Caco-2 (cell line): Measurements from ENCODE around the gene ADCY5. TPM values are rescaled to one million over a fixed set of nuclear protein-coding genes. Genes with fewer than 3 reads are reported as not detected.

Experiments
- BruUV-seq: library from RNA; stranded (reverse); fragments of 400-500 nt; replicated peaks from 2 replicates; lab custom pipeline; 2021; lab: Mats Ljungman, UMichigan
- CTCF ChIA-PET: fragments of 300-600 bp; sonication (Branson Sonifier 250); formaldehyde crosslinking; loops from one replicate; lab custom pipeline; 2022; ENCODE audit warnings: antibody characterized with exemption; lab: Charles Lee
- POLR2A ChIA-PET: fragments of 300-600 bp; sonication (Branson Sonifier 250); formaldehyde crosslinking; loops from one replicate; lab custom pipeline; 2022; ENCODE audit warnings: antibody characterized with exemption; lab: Charles Lee
- DNase-seq, 2 experiments: peaks; one replicate each; pipeline versions ENCODE4 v3.0.0 to v3.0.0-alpha.2; 2020 to 2022
- H3K27me3 ChIP-seq: replicated peaks from 2 replicates; pipeline ENCODE4 v1.6.0; 2011; ENCODE audit warnings: low read length; ENCODE audit not compliant: control insufficient read depth, insufficient read depth
- H3K36me3 ChIP-seq: 2 replicates; pipeline ENCODE4 v1.5.1; 2011; ENCODE audit warnings: low read length; ENCODE audit not compliant: control insufficient read depth, insufficient read depth
- H3K4me1 ChIP-seq: fragments of 250-450 bp; sonication (Bioruptor Pico); 2 replicates; pipeline ENCODE4 v1.5.1; 2020; ENCODE audit warnings: mild to moderate bottlenecking
- H3K4me3 ChIP-seq: 2 replicates; pipeline ENCODE4 v1.5.1; 2011; ENCODE audit warnings: low read depth, mild to moderate bottlenecking, control low read depth, low read length
- H3K9me3 ChIP-seq: fragments of 250-450 bp; sonication (Bioruptor Pico); 2 replicates; pipeline ENCODE4 v1.5.1; 2020; ENCODE audit warnings: mild to moderate bottlenecking, moderate library complexity
- H3K27ac Mint-ChIP-seq: one replicate; pipeline ENCODE4 v1.8.0; 2022; ENCODE audit warnings: mixed read lengths; ENCODE audit not compliant: unreplicated experiment
- H3K27me3 Mint-ChIP-seq: one replicate; pipeline ENCODE4 v1.8.0; 2022; ENCODE audit warnings: mixed read lengths; ENCODE audit not compliant: insufficient read depth, unreplicated experiment
- H3K36me3 Mint-ChIP-seq: one replicate; pipeline ENCODE4 v1.8.0; 2022; ENCODE audit warnings: mild to moderate bottlenecking, mixed read lengths; ENCODE audit not compliant: insufficient read depth, unreplicated experiment
- H3K4me1 Mint-ChIP-seq: one replicate; pipeline ENCODE4 v1.8.0; 2022; ENCODE audit warnings: low read depth, mixed read lengths; ENCODE audit not compliant: unreplicated experiment
- H3K4me3 Mint-ChIP-seq: one replicate; pipeline ENCODE4 v1.8.0; 2022; ENCODE audit warnings: mild to moderate bottlenecking, moderate library complexity, mixed read lengths; ENCODE audit not compliant: unreplicated experiment
- H3K9me3 Mint-ChIP-seq: one replicate; pipeline ENCODE4 v1.8.0; 2022; ENCODE audit warnings: mixed read lengths; ENCODE audit not compliant: unreplicated experiment
- CTCF ChIP-seq, 2 experiments: fragments of 200-600 bp in 1 of 2; IDR thresholded peaks; 1 replicate in 1 of 2; 2 replicates in 1 of 2; pipeline versions ENCODE4 v1.5.1 to v1.8.0; 2011 to 2022; ENCODE audit warnings: antibody characterized with exemption in 1 of 2, control low read depth in 1 of 2, inconsistent platforms in 1 of 2, low read depth in 1 of 2, low read length in 1 of 2, mild to moderate bottlenecking in 1 of 2, moderate library complexity in 1 of 2; ENCODE audit not compliant: insufficient read depth in 1 of 2, severe bottlenecking in 1 of 2, unreplicated experiment in 1 of 2
- intact Hi-C: fragments of 100-400 bp; cut with micrococcal nuclease; formaldehyde crosslinking; loops from one replicate; pipeline ENCODE4 v1.10.0; 2022; ENCODE audit not compliant: unreplicated experiment
- total RNA-seq: library from RNA; stranded (reverse); gene quantifications from 2 replicates; pipeline ENCODE4 v1.2.3, GENCODE V29; 2022

The ADCY5 gene
- total RNA-seq, 1 experiment from 2014 or later: 0.91 TPM

GRCh38 chr3:123340336-123340735 lies 108.6 kb downstream of the ADCY5 start:
- BruUV-seq: no TSS peak
- no peaks in the 10 kb centered on the region for H3K4me1 ChIP-seq
- H3K4me1 Mint-ChIP-seq: peaks cover 4% of the 10 kb centered on the region
- TF ChIP-seq CTCF (IDR thresholded peaks at IDR 0.05; ENCODE audit: insufficient read depth in 1 of 2, low read depth in 1 of 2, low read length in 1 of 2, severe bottlenecking in 1 of 2, unreplicated experiment in 1 of 2): no peak
- no peak overlapping the region for H3K27ac Mint-ChIP-seq
- no peaks in the 10 kb centered on the region for H3K27me3 ChIP-seq
- no peak overlapping the region for H3K4me3 ChIP-seq
- POLR2A ChIA-PET: interaction anchor here (0.5 kb wide), 1 partner anchor 183 kb away, joined by 3 read pairs; no protein-coding TSS in a partner anchor
- no peaks in the 10 kb centered on the region for H3K9me3 Mint-ChIP-seq
- no peaks in the 10 kb centered on the region for H3K9me3 ChIP-seq
- intact Hi-C loops: no loop called here
- no peaks in the 10 kb centered on the region for H3K36me3 ChIP-seq
- DNase-seq: no peak
- no peaks in the 10 kb centered on the region for H3K27me3 Mint-ChIP-seq
- no peaks in the 10 kb centered on the region for H3K36me3 Mint-ChIP-seq
- CTCF ChIA-PET: no interaction called here
- no peak overlapping the region for H3K4me3 Mint-ChIP-seq

GRCh38 chr3:123339302-123339701 lies 109.6 kb downstream of the ADCY5 start:
- H3K4me1 Mint-ChIP-seq: no peaks in the 10 kb centered on the region
- H3K27me3 Mint-ChIP-seq: no peaks in the 10 kb centered on the region
- ChIA-PET POLR2A (no interaction called here), CTCF (no interaction called here)
- no peaks in the 10 kb centered on the region for H3K36me3 Mint-ChIP-seq
- Histone ChIP-seq H3K4me3 (no peak overlapping the region), H3K27me3 (no peaks in the 10 kb centered on the region), H3K4me1 (no peaks in the 10 kb centered on the region), H3K36me3 (no peaks in the 10 kb centered on the region), H3K9me3 (no peaks in the 10 kb centered on the region)
- H3K4me3 Mint-ChIP-seq: no peak overlapping the region
- no peak for DNase-seq
- H3K9me3 Mint-ChIP-seq: no peaks in the 10 kb centered on the region
- TF ChIP-seq CTCF (IDR thresholded peaks at IDR 0.05; ENCODE audit: insufficient read depth in 1 of 2, low read depth in 1 of 2, low read length in 1 of 2, severe bottlenecking in 1 of 2, unreplicated experiment in 1 of 2): no peak
- BruUV-seq: no TSS peak
- intact Hi-C loops: no loop called here
- H3K27ac Mint-ChIP-seq: no peak overlapping the region

DNA sequence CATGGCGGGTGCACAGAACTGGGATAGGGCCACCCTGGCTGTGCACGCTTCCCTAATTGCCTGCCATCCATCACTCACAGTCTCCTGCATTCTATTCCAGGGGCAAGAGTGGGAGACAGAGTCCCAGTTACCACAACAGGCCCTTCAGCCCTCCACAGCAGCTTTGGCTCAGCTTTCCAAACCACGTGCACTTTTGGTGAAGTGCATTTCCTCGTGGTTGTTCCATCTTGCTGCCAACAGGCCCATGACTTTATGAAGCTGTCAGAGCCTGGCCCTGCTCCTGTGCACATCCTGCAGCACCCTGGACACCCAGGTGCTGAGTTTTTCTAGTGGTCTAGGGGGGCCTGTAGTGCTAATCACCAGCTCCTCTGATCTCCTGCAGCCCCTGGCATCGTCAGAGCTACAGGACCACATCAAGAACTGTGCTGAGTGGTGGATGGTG lies 110.2 kb downstream of the ADCY5 start:
- Mint-ChIP-seq H3K9me3 (no peaks in the 10 kb centered on the region), H3K36me3 (no peaks in the 10 kb centered on the region), H3K27ac (no peak overlapping the region), H3K4me3 (no peak overlapping the region), H3K4me1 (no peaks in the 10 kb centered on the region), H3K27me3 (no peaks in the 10 kb centered on the region)
- Histone ChIP-seq H3K4me1 (no peaks in the 10 kb centered on the region), H3K4me3 (no peak overlapping the region), H3K27me3 (no peaks in the 10 kb centered on the region), H3K36me3 (no peaks in the 10 kb centered on the region), H3K9me3 (no peaks in the 10 kb centered on the region)
- TF ChIP-seq CTCF (IDR thresholded peaks at IDR 0.05; ENCODE audit: insufficient read depth in 1 of 2, low read depth in 1 of 2, low read length in 1 of 2, severe bottlenecking in 1 of 2, unreplicated experiment in 1 of 2): no peak
- intact Hi-C loops: no loop called here
- DNase-seq: no peak
- POLR2A ChIA-PET: no interaction called here
- CTCF ChIA-PET: interaction anchor here (1.0 kb wide), 1 partner anchor 246 kb away, joined by 3 read pairs; no protein-coding TSS in a partner anchor
- BruUV-seq: no TSS peak
